K562 (cell line): Measurements from ENCODE around the gene MBNL1. TPM values are rescaled to one million over a fixed set of nuclear protein-coding genes. Genes with fewer than 3 reads are reported as not detected.

Experiments
- CHD2 ChIP-seq: IDR thresholded peaks from 2 replicates; pipeline ENCODE4 v1.6.1; 2011; ENCODE audit warnings: low read depth, low read length
- FOXP1 ChIP-seq: sonication (generic); formaldehyde crosslinking; IDR thresholded peaks from 2 replicates; pipeline ENCODE4 v1.8.0; 2022; ENCODE audit warnings: mild to moderate bottlenecking, missing genetic modification reagents
- HEY1 ChIP-seq: fragments of 250-450 bp; sonication (Bioruptor Pico); IDR thresholded peaks from 2 replicates; pipeline ENCODE4 v1.5.0; 2020; ENCODE audit warnings: mild to moderate bottlenecking, moderate library complexity, borderline replicate concordance
- HNRNPUL1 ChIP-seq: fragments of 200-400 bp; formaldehyde crosslinking; IDR thresholded peaks from 2 replicates; pipeline ENCODE4 v1.6.1; 2017; ENCODE audit warnings: low read length
- NCOA1 ChIP-seq: fragments of 450-650 bp; IDR thresholded peaks from 2 replicates; pipeline ENCODE4 v1.6.1; 2016; ENCODE audit warnings: low read depth
- NCOA6 ChIP-seq: fragments of 450-650 bp; IDR thresholded peaks from 2 replicates; pipeline ENCODE4 v1.6.1; 2017; ENCODE audit warnings: mild to moderate bottlenecking
- NFXL1 ChIP-seq: fragments of 450-650 bp; formaldehyde crosslinking; IDR thresholded peaks from 2 replicates; pipeline ENCODE4 v1.4.0; 2021; ENCODE audit warnings: mild to moderate bottlenecking
- SIN3B ChIP-seq: fragments of 450-650 bp; IDR thresholded peaks from 2 replicates; pipeline ENCODE4 v1.6.1; 2017; ENCODE audit warnings: low read depth, mild to moderate bottlenecking, moderate library complexity
- SRSF9 ChIP-seq: fragments of 200-400 bp; formaldehyde crosslinking; IDR thresholded peaks from 2 replicates; pipeline ENCODE4 v1.6.1; 2017; ENCODE audit warnings: low read depth, low read length, borderline replicate concordance
- YBX1 ChIP-seq: fragments of 450-650 bp; IDR thresholded peaks from 2 replicates; pipeline ENCODE4 v1.7.1; 2016; ENCODE audit warnings: mild to moderate bottlenecking
- ZNF695 ChIP-seq: fragments of 450-650 bp; formaldehyde crosslinking; IDR thresholded peaks from 2 replicates; pipeline ENCODE4 v1.4.0; 2020; ENCODE audit warnings: mild to moderate bottlenecking, moderate library complexity
- polyA plus RNA-seq, 8 experiments: library from polyadenylated mRNA; depleted of rRNA in 4 of 8; stranded (reverse) in 5 of 8; unstranded in 3 of 8; fragments of >200 nt; fragmentation: Nextera tagmentation in 2 of 8; fragmentation: Illumina TruSeq in 1 of 8; extraction: Ambion mirVana in 2 of 8; extraction: Trizol in 1 of 8; gene quantifications; 2 replicates each; pipeline versions ENCODE4 v1.2.1 to v1.2.3, GENCODE V29; 2011 to 2014; ENCODE audit warnings: inconsistent platforms in 1 of 8, missing spikeins in 1 of 8
- total RNA-seq, 7 experiments: library from RNA; depleted of rRNA in 6 of 7; stranded (reverse); fragments of >200 nt in 6 of 7; fragmentation: Illumina TruSeq in 2 of 7; extraction: Trizol in 2 of 7; gene quantifications; 2 replicates each; pipeline versions ENCODE4 v1.2.1 to v1.2.3, GENCODE V29; 2011 to 2021; ENCODE audit warnings: low replicate concordance in 1 of 7
- TF ChIP-seq, protein P1 (sequence below): sonication (generic); formaldehyde crosslinking; IDR thresholded peaks from 2 replicates; pipeline ENCODE4 v1.8.1; 2023; ENCODE audit warnings: mild to moderate bottlenecking, missing genetic modification reagents
- TF ChIP-seq, protein P2 (sequence below): sonication (generic); formaldehyde crosslinking; IDR thresholded peaks from 2 replicates; pipeline ENCODE4 v1.8.0; 2022; ENCODE audit warnings: mild to moderate bottlenecking, missing genetic modification reagents
- TF ChIP-seq, protein P3 (sequence below): sonication (generic); formaldehyde crosslinking; IDR thresholded peaks from 2 replicates; pipeline ENCODE4 v1.8.1; 2023; ENCODE audit warnings: mild to moderate bottlenecking, missing genetic modification reagents
- TF ChIP-seq, protein P4 (sequence below), 2 experiments: fragments of 450-650 bp; formaldehyde crosslinking in 1 of 2; IDR thresholded peaks; 2 replicates each; pipeline versions ENCODE4 v1.4.0 to v1.6.1; 2014 to 2020; ENCODE audit warnings: mild to moderate bottlenecking in 2 of 2, borderline replicate concordance in 1 of 2, low read depth in 1 of 2

Gene MBNL1
- total and polyA plus RNA-seq, 9 of the 15 experiments (the other 6 are each of a cell fraction or from before 2014, with no cell fraction given), result 70.3 to 243 (median 220) TPM

DNA sequence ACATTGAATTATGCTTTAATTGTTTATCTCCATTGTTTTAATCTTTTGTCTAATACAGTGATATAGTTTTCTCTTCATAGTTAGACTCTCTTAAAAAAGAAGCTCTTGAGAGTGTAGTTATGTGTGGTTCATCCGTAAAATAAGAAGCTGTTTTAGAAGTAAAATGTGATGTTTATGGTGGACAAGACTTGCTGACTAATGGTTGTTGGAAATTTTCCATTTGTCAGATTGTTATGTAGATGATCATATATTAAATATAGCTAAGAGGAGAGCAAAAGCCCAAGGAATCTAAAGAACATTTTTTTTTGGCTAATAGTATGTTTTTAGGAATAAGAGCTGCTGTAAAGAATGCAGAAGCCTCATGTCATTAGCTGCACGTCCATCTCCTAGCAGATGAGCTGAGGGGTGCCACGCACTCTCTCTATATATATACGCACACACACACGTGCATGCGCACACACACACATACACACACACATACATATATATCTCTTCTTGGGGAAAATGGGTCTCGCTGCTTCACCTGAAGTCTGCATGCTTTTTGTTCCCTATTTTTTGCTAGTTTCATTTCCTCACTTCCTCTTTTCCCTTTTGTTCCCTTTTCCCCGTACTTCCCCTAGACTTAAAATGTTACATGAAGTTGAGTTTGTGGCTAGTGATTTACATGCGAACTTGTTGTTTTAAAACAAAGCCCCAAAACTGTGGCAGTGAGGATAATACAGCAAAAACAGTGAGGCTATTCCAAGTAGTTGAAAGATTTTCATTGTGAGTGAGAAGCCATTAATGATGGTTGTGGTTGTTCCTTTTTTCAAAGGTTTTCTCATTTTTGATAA lies 107.8 kb downstream of the MBNL1 start (continued):
- TF ChIP-seq, protein P1, sequence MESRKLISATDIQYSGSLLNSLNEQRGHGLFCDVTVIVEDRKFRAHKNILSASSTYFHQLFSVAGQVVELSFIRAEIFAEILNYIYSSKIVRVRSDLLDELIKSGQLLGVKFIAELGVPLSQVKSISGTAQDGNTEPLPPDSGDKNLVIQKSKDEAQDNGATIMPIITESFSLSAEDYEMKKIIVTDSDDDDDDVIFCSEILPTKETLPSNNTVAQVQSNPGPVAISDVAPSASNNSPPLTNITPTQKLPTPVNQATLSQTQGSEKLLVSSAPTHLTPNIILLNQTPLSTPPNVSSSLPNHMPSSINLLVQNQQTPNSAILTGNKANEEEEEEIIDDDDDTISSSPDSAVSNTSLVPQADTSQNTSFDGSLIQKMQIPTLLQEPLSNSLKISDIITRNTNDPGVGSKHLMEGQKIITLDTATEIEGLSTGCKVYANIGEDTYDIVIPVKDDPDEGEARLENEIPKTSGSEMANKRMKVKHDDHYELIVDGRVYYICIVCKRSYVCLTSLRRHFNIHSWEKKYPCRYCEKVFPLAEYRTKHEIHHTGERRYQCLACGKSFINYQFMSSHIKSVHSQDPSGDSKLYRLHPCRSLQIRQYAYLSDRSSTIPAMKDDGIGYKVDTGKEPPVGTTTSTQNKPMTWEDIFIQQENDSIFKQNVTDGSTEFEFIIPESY (CRISPR knock-in tag), result no peak
- TF ChIP-seq SIN3B, result no peak
- peak; percentile 43; the same call in 1 of the 2 replicates for TF ChIP-seq NCOA1
- no peak for TF ChIP-seq HNRNPUL1
- TF ChIP-seq FOXP1, result no peak
- no peak for TF ChIP-seq SRSF9
- TF ChIP-seq CHD2, result no peak
- TF ChIP-seq, protein P2, sequence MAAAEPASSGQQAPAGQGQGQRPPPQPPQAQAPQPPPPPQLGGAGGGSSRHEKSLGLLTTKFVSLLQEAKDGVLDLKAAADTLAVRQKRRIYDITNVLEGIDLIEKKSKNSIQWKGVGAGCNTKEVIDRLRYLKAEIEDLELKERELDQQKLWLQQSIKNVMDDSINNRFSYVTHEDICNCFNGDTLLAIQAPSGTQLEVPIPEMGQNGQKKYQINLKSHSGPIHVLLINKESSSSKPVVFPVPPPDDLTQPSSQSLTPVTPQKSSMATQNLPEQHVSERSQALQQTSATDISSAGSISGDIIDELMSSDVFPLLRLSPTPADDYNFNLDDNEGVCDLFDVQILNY, result no peak
- TF ChIP-seq NCOA6, result no peak
- TF ChIP-seq, protein P3, sequence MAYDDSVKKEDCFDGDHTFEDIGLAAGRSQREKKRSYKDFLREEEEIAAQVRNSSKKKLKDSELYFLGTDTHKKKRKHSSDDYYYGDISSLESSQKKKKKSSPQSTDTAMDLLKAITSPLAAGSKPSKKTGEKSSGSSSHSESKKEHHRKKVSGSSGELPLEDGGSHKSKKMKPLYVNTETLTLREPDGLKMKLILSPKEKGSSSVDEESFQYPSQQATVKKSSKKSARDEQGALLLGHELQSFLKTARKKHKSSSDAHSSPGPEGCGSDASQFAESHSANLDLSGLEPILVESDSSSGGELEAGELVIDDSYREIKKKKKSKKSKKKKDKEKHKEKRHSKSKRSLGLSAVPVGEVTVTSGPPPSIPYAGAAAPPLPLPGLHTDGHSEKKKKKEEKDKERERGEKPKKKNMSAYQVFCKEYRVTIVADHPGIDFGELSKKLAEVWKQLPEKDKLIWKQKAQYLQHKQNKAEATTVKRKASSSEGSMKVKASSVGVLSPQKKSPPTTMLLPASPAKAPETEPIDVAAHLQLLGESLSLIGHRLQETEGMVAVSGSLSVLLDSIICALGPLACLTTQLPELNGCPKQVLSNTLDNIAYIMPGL, result no peak
- TF ChIP-seq HEY1 (CRISPR knock-in tag), result no peak
- TF ChIP-seq, protein P4, sequence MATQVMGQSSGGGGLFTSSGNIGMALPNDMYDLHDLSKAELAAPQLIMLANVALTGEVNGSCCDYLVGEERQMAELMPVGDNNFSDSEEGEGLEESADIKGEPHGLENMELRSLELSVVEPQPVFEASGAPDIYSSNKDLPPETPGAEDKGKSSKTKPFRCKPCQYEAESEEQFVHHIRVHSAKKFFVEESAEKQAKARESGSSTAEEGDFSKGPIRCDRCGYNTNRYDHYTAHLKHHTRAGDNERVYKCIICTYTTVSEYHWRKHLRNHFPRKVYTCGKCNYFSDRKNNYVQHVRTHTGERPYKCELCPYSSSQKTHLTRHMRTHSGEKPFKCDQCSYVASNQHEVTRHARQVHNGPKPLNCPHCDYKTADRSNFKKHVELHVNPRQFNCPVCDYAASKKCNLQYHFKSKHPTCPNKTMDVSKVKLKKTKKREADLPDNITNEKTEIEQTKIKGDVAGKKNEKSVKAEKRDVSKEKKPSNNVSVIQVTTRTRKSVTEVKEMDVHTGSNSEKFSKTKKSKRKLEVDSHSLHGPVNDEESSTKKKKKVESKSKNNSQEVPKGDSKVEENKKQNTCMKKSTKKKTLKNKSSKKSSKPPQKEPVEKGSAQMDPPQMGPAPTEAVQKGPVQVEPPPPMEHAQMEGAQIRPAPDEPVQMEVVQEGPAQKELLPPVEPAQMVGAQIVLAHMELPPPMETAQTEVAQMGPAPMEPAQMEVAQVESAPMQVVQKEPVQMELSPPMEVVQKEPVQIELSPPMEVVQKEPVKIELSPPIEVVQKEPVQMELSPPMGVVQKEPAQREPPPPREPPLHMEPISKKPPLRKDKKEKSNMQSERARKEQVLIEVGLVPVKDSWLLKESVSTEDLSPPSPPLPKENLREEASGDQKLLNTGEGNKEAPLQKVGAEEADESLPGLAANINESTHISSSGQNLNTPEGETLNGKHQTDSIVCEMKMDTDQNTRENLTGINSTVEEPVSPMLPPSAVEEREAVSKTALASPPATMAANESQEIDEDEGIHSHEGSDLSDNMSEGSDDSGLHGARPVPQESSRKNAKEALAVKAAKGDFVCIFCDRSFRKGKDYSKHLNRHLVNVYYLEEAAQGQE (IDR thresholded peaks at IDR 0.05; ENCODE audit: borderline replicate concordance), result no peak
- TF ChIP-seq, protein P4 (CRISPR knock-in tag; IDR thresholded peaks at IDR 0.05; ENCODE audit: low read depth), result no peak
- no peak for TF ChIP-seq NFXL1
- TF ChIP-seq YBX1, result no peak
- no peak for TF ChIP-seq ZNF695
